DOHH2 (cell line): Measurements from ENCODE around the gene RAF1.

Experiments used
- H3F3A ChIP-seq: fragments of 200-600 bp; sonication (generic), shearing (Covaris generic); 2 replicates; pipeline ENCODE4 v1.6.0; 2016; ENCODE audit warnings: antibody characterized with exemption, mild to moderate bottlenecking; ENCODE audit not compliant: control insufficient read depth, insufficient read depth
- H3K27ac ChIP-seq: fragments of 200-600 bp; sonication (generic); 2 replicates; pipeline ENCODE4 v1.5.1; 2014; ENCODE audit warnings: low read depth, mild to moderate bottlenecking, low read length, moderate library complexity
- H3K27me3 ChIP-seq: fragments of 200-600 bp; sonication (generic); 2 replicates; pipeline ENCODE4 v1.6.1; 2014; ENCODE audit warnings: mild to moderate bottlenecking, low read length, mixed read lengths; ENCODE audit not compliant: control insufficient read depth
- H3K36me3 ChIP-seq: fragments of 200-600 bp; sonication (generic); 2 replicates; pipeline ENCODE4 v1.6.1; 2014; ENCODE audit warnings: mild to moderate bottlenecking, low read length, moderate library complexity, mixed read lengths; ENCODE audit not compliant: control insufficient read depth
- H3K4me1 ChIP-seq: fragments of 200-600 bp; sonication (generic); 2 replicates; pipeline ENCODE4 v1.6.1; 2014; ENCODE audit warnings: mild to moderate bottlenecking, low read length, mixed read lengths; ENCODE audit not compliant: control insufficient read depth
- H3K4me2 ChIP-seq: fragments of 200-600 bp; sonication (generic); 2 replicates; pipeline ENCODE4 v1.6.0; 2014; ENCODE audit warnings: mild to moderate bottlenecking, low read length, moderate library complexity
- H3K4me3 ChIP-seq: fragments of 200-600 bp; sonication (generic); 2 replicates; pipeline ENCODE4 v1.5.1; 2014; ENCODE audit warnings: mild to moderate bottlenecking, low read length, mixed read lengths
- H3K79me2 ChIP-seq: fragments of 200-600 bp; sonication (generic); 2 replicates; pipeline ENCODE4 v1.6.1; 2014; ENCODE audit warnings: mild to moderate bottlenecking, low read length, mixed read lengths; ENCODE audit not compliant: control insufficient read depth
- H3K9me2 ChIP-seq: fragments of 200-600 bp; sonication (generic); replicated peaks from 2 replicates; pipeline ENCODE4 v1.6.1; 2014; ENCODE audit warnings: mild to moderate bottlenecking, low read length, mixed read lengths; ENCODE audit not compliant: control insufficient read depth
- H3K9me3 ChIP-seq: fragments of 200-600 bp; sonication (generic); 2 replicates; pipeline ENCODE4 v1.6.1; 2014; ENCODE audit warnings: antibody characterized with exemption, low read length, mixed read lengths; ENCODE audit not compliant: control insufficient read depth, insufficient read depth
- H4K20me1 ChIP-seq: fragments of 200-600 bp; sonication (generic); 2 replicates; pipeline ENCODE4 v1.6.0; 2014; ENCODE audit warnings: low read depth, mild to moderate bottlenecking, antibody characterized with exemption, low read length, moderate library complexity; ENCODE audit not compliant: control insufficient read depth, insufficient read depth
- CTCF ChIP-seq: fragments of 200-600 bp; sonication (generic); IDR thresholded peaks from one replicate; pipeline ENCODE4 v1.5.1; 2014; ENCODE audit warnings: antibody characterized with exemption, mild to moderate bottlenecking, low read depth, low read length; ENCODE audit not compliant: poor library complexity, severe bottlenecking
- EZH2phosphoT487 ChIP-seq: fragments of 200-600 bp; sonication (generic); IDR thresholded peaks from 2 replicates; pipeline ENCODE4 v1.6.1; 2017; ENCODE audit warnings: borderline replicate concordance, mild to moderate bottlenecking, antibody characterized with exemption, low read length, moderate library complexity, mixed read lengths

The RAF1 gene

GRCh38 chr3:12541625-12542024 lies 122.3 kb downstream of the RAF1 start:
- no peak overlapping the region for H3K4me2 ChIP-seq
- TF ChIP-seq EZH2phosphoT487 (no peak), CTCF (peak; percentile 46)
- no peaks in the 10 kb centered on the region for H3K9me2 ChIP-seq
- no peaks in the 10 kb centered on the region for H3K79me2 ChIP-seq
- H4K20me1 ChIP-seq = no peaks in the 10 kb centered on the region
- H3K4me3 ChIP-seq = no peak overlapping the region
- no peaks in the 10 kb centered on the region; the same call in 1 of the 2 replicates for H3K36me3 ChIP-seq
- H3K27ac ChIP-seq = no peak overlapping the region
- no peaks in the 10 kb centered on the region for H3K9me3 ChIP-seq
- no peaks in the 10 kb centered on the region for H3K4me1 ChIP-seq
- no peaks in the 10 kb centered on the region for H3K27me3 ChIP-seq
- H3F3A ChIP-seq = 0 out of 2 replicates have a peak, but pooled peaks cover 2% of the 10 kb centered on the region

GRCh38 chr3:12536423-12536822 lies 127.5 kb downstream of the RAF1 start:
- Histone ChIP-seq H3K9me2 (no peaks in the 10 kb centered on the region), H3K79me2 (no peaks in the 10 kb centered on the region), H3K4me1 (no peaks in the 10 kb centered on the region), H3K4me3 (no peak overlapping the region), H3K9me3 (no peaks in the 10 kb centered on the region), H3K4me2 (no peak overlapping the region), H4K20me1 (no peaks in the 10 kb centered on the region), H3K27ac (no peak overlapping the region), H3K36me3 (peaks cover 16% of the 10 kb centered on the region), H3K27me3 (no peaks in the 10 kb centered on the region), H3F3A (no peaks in the 10 kb centered on the region)
- TF ChIP-seq EZH2phosphoT487 (no peak), CTCF (no peak)
